GM19023 (cell line): ENCODE data around the gene AHCYL1.

Experiments used
- ATAC-seq: cut with Tn5 transposase; IDR thresholded peaks from one replicate; pipeline ENCODE4 v1.9.1; 2021; ENCODE audit warnings: mild to moderate bottlenecking, moderate library complexity; ENCODE audit not compliant: unreplicated experiment

Gene AHCYL1

GRCh38 chr1:110059133-110059863 lies 74.7 kb downstream of the AHCYL1 start:
- no peak for ATAC-seq

- ATAC-seq = no peak
These were observed 75.6 kb downstream of the AHCYL1 start for GRCh38 chr1:110060034-110060661.

GRCh38 chr1:110060662-110061060 lies 76.1 kb downstream of the AHCYL1 start:
- ATAC-seq = no peak

DNA sequence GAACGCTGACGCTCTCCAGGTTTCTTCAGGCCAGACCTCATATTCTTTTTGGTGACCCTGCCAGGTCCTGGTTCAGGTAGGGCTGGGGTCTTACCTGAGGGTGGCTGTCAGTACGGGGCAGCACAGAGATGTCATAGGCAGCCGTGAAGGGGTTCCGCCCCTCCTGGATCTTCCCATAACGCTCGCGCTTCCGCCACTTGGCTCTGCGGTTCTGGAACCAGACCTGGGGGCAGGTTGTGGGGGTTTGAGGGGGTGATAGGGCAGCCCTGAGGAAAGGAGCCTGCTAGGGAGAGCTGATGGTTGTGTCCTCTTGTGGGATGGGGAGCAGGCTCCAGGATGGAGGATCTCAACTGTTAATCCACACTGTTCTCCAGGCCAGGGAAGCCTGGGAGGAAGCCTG lies 76.8 kb downstream of the AHCYL1 start:
- no peak for ATAC-seq

DNA sequence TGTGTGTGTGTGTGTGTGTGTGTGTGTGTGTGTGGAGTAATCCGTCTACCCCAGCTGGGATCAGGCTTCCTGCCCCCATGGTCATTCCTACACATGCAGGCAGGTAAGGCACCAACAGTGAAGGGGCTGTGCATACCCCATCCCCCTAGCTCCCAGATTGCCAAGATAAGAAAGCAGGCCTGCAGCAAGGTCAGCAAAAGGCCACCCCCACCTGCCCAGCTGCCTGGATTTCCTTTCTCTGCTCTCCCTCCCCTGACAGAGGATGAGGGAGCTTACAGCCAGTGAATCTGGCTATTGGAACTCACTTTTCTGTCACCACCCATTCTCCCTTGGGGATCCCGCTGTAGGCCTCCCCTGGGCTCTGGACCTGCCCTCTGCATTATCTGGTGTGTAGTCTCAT lies 78.0 kb downstream of the AHCYL1 start:
- no peak for ATAC-seq

DNA sequence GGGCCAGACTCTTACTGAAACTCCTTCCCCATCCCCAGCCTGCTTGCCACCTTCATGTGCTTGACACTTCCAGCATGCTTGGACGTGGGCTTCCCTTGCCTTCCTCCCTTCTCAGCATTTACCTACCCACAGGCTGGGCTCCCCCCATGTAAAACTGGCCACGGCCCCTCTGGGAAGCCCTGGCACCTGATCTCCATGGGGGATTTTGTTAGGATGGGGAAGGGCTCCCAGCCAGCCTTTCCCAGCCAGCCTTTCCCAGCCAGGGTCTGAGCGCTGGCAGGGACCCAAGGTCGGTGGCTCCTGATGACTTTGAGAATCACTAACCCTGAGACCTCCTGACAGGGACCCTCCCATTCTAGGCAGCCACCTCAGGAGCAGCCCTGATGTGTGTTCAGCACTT lies 79.2 kb downstream of the AHCYL1 start:
- ATAC-seq = no peak

GRCh38 chr1:110064576-110065337 lies 80.2 kb downstream of the AHCYL1 start:
- no peak for ATAC-seq

DNA sequence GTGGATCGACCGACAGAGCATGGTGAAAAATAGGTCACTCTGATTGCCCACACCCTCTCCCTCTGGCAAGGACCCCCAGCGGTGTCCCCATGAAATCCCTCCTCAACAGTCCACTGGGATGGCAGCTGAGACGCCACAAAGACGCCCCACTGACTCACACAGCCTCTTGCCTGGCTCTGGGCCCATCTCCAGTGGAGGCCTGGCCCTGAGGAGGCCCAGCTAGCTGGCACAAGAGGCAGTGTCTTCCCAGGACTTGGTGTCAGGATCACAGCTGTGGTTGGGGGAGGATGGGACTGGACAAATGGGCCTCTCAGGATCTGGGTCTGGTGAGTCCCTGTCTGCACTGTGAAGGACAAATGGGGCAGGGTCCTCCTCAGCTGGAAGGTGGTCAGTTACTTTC lies 81.3 kb downstream of the AHCYL1 start:
- no peak for ATAC-seq

- ATAC-seq = no peak
These were observed 82.9 kb downstream of the AHCYL1 start for GRCh38 chr1:110067479-110067892.

DNA sequence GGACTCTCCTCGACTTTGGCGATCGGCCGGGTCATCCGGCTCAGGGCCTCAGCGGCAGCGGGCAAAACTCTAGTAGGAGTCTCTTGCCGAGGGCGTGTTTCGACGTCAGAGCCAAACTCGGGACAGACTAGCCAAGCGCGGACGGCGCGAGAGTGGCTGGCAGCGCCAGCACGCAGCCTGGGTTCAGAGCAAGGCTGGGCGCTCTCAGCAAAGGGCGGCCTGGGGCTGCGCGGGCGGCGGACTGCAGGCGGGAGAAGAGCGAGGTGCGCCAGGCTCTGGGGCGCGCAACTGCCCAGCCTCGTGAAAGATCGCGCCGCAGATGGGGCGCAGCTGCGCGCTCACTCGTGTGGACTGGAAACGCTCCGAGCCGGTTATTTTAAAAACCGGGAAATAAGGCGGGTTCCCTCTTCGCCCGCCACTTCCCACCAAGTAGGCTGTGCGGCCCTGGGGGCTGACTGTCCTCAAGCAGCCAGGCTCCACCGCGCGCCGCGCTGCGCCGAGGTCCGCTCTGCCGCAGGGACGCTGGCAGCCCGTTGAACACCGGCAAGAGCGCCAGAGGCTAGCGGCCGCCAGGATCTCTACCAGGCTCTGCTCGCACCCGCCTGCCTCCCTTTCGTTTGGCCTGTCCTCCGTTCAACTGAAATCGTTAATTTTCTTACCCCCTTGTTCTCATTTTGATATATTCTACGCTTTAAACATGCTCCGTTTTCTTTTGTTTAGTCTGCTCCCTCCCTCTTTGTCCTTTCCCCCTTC lies 83.5 kb downstream of the AHCYL1 start:
- ATAC-seq = no peak

GRCh38 chr1:110068646-110069403 lies 84.3 kb downstream of the AHCYL1 start:
- no peak for ATAC-seq

DNA sequence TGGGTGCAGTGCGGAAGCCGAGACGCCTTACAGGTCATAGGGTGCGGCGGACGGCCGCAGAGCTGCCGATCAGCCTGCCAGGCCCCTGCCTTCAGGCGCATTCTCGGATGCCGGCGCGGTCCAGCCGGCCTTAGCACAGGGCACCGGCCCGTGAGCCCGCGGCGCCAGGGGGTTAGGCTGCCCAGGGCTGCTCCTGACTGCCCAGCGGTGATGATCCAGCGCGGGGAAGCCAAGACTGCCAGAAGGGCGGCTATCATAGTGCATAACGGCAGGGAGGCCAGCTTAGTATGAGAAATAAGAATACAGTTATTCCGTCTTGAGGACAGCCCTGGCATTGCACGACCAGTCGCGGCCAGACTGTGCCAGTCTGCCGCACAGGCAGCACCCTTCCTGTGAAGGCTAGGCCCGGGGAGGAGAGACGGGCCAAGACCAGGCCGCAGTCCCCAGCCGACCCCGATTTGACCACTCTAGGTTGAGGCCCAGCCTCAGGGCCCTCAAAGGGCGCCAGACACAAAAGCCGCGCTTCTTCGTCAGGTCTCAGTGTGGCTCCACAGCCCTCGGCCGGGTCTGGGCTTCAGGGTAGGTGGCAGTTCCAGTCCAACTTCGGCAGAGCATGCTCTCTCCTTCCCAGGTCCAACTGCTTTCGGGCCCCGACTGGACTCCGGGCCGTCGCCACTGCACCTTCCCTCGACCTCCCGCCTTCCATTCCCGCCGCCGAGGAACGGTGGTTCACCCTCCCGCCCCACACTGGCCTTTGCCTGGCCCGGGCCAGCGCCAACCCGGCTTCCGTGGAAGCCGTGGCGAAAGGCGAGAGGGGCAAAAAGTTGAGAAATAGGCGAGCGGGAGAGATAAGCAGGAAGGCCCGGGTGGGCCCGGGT lies 85.1 kb downstream of the AHCYL1 start:
- ATAC-seq = no peak

DNA sequence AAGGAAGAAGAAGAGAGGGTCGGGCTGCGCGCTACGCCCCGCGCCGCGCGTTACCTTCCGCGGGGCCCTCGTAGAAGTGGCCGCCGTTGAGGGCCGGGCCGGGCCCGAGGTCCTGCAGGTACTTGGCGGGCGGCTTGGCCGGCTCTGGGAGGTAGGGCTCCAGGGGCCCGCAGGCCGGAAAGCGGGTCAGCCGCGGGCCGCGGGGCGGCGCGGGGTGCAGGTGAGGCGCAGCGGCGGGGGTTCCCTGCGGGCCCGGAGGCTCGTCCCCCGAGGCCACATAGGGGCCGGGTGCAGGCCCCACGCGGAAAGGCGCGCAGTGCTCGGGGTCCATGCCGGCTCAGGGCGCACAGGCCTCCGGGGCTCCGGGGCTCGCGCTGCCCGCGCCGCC lies 85.7 kb downstream of the AHCYL1 start:
- no peak for ATAC-seq

GRCh38 chr1:110070671-110071242 lies 86.2 kb downstream of the AHCYL1 start, which contains the start of gene ALX3:
TSS of gene ALX3 (minus strand) at chr1:110070672. CDS start at chr1:110070612, 60 bp downstream.
- ATAC-seq = no peak
